BJ (cell line): Measurements from ENCODE around the gene MUC5B. TPM values are rescaled to one million over a fixed set of nuclear protein-coding genes. Genes with fewer than 3 reads are reported as not detected.

Source experiments
- CTCF ChIA-PET: fragments of 350-600 bp; formaldehyde crosslinking; extraction: SDS; loops from one replicate; lab custom pipeline; 2021; ENCODE audit warnings: antibody characterized with exemption, inconsistent platforms; lab: Yijun Ruan, JAX
- POLR2A ChIA-PET: fragments of 300-600 bp; sonication (Branson Sonifier 250); formaldehyde crosslinking; extraction: SDS; loops from one replicate; lab custom pipeline; 2021; ENCODE audit warnings: antibody characterized with exemption; lab: Charles Lee
- DNase-seq: peaks from one replicate; pipeline ENCODE4 v3.0.0-alpha.2; 2011; ENCODE audit warnings: low read depth
- H3K27me3 ChIP-seq: 2 replicates; pipeline ENCODE4 v1.6.0; 2011; ENCODE audit warnings: low read length; ENCODE audit not compliant: control insufficient read depth, insufficient read depth
- H3K36me3 ChIP-seq: 2 replicates; pipeline ENCODE4 v1.5.1; 2011; ENCODE audit warnings: low read length; ENCODE audit not compliant: control insufficient read depth, insufficient read depth
- H3K4me3 ChIP-seq: 2 replicates; pipeline ENCODE4 v1.5.1; 2011; ENCODE audit warnings: low read depth, mild to moderate bottlenecking, control low read depth, low read length
- CTCF ChIP-seq: IDR thresholded peaks from 2 replicates; pipeline ENCODE4 v1.5.1; 2011; ENCODE audit warnings: low read depth, mild to moderate bottlenecking, control low read depth, inconsistent platforms, low read length, moderate library complexity; ENCODE audit not compliant: insufficient read depth
- polyA plus RNA-seq: library from polyadenylated mRNA; depleted of rRNA; stranded (reverse); fragments of >200 nt; gene quantifications from 2 replicates; pipeline ENCODE4 v1.2.3, GENCODE V29; 2011

MUC5B gene
- polyA plus RNA-seq, 1 experiment, result not detected

GRCh38 chr11:1277936-1278512 is 55.2 kb downstream of the MUC5B start:
- Histone ChIP-seq H3K4me3 (no peak overlapping the region), H3K27me3 (no peaks in the 10 kb centered on the region), H3K36me3 (peaks cover 16% of the 10 kb centered on the region)
- no peak for TF ChIP-seq CTCF
- POLR2A ChIA-PET, result no interaction called here
- CTCF ChIA-PET, result no interaction called here
- DNase-seq, result no peak

GRCh38 chr11:1278766-1279673 is 56.2 kb downstream of the MUC5B start:
- ChIA-PET POLR2A (no interaction called here), CTCF (no interaction called here)
- no peak for TF ChIP-seq CTCF
- no peak for DNase-seq
- Histone ChIP-seq H3K36me3 (peaks cover 15% of the 10 kb centered on the region), H3K27me3 (no peaks in the 10 kb centered on the region), H3K4me3 (no peak overlapping the region)

GRCh38 chr11:1279674-1280055 is 56.8 kb downstream of the MUC5B start:
- POLR2A ChIA-PET, result no interaction called here
- CTCF ChIA-PET, result no interaction called here
- peaks cover 16% of the 10 kb centered on the region for H3K36me3 ChIP-seq
- no peak overlapping the region for H3K4me3 ChIP-seq
- no peaks in the 10 kb centered on the region for H3K27me3 ChIP-seq
- no peak for DNase-seq
- TF ChIP-seq CTCF, result no peak

- no peak for DNase-seq
- H3K4me3 ChIP-seq, result no peak overlapping the region
- H3K36me3 ChIP-seq, result peaks cover 21% of the 10 kb centered on the region
- CTCF ChIA-PET, result interaction anchor here (1.0 to 1.4 kb wide), 2 partner anchors 13 to 317 kb away, joined by 3 read pairs; no protein-coding TSS in a partner anchor
- POLR2A ChIA-PET, result no interaction called here
- H3K27me3 ChIP-seq, result no peaks in the 10 kb centered on the region
- no peak for TF ChIP-seq CTCF
These were observed 57.5 kb downstream of the MUC5B start for GRCh38 chr11:1280116-1281035.
